Naive B cell (primary cell): Measurements from ENCODE around the gene R3HDML. TPM values are rescaled to one million over a fixed set of nuclear protein-coding genes. Genes with fewer than 3 reads are reported as not detected.

Experiments
- polyA plus RNA-seq, 6 donors: library from polyadenylated mRNA; unstranded; fragments of 300-500 nt; fragmentation: Illumina TruSeq; gene quantifications; one replicate each; pipeline ENCODE4 v1.2.3, GENCODE V29; 2021; ENCODE audit warnings: low read depth in 6 of 6

Gene R3HDML
- polyA plus RNA-seq, 6 donors from 2014 or later = not detected

Other genes with a start within 250 kb of the R3HDML start
- gene JPH2, start 149.9 kb upstream of the R3HDML start, polyA plus RNA-seq = not detected
- 100 to 1,000 TPM; 101 to 163 (median 112) TPM for gene OSER1, start 126.3 kb upstream of the R3HDML start, polyA plus RNA-seq
- gene GDAP1L1, start 89.7 kb upstream of the R3HDML start, polyA plus RNA-seq = not detected
- under 1 TPM in 5 of 6 donors, not detected in 1; 0.18 to 0.73 (median 0.26) TPM for gene FITM2, start 25.8 kb upstream of the R3HDML start, polyA plus RNA-seq
- not detected for gene HNF4A, start 18.7 kb downstream of the R3HDML start, polyA plus RNA-seq
- gene TTPAL, start 138.8 kb downstream of the R3HDML start, polyA plus RNA-seq = 10 to 100 TPM in 5 of 6 donors, 1 to 10 TPM in 1; 4.2 to 16.3 (median 13.0) TPM
- gene SERINC3, start 185.0 kb downstream of the R3HDML start, polyA plus RNA-seq = 100 to 1,000 TPM; 120 to 145 (median 133) TPM
- gene PKIG, start 245.5 kb downstream of the R3HDML start, polyA plus RNA-seq = 100 to 1,000 TPM in 4 of 6 donors, 10 to 100 TPM in 2; 74.7 to 219 (median 103) TPM